NB4 (cell line): ENCODE results near the gene NDUFS2.
A peak's percentile ranks its signal among the peaks of the same experiment; 100 is the strongest.

Source experiments
- DNase-seq: peaks from one replicate; pipeline ENCODE4 v3.0.0; 2010; ENCODE audit warnings: low read depth
- H3K4me3 ChIP-seq: one replicate; pipeline ENCODE4 v1.5.1; 2011; ENCODE audit warnings: mild to moderate bottlenecking, low read depth, low read length, moderate library complexity
- MYC ChIP-seq: IDR thresholded peaks from 2 replicates; pipeline ENCODE4 v1.6.1; 2011; ENCODE audit warnings: low read depth, low read length
- POLR2A ChIP-seq: IDR thresholded peaks from 2 replicates; pipeline ENCODE4 v1.6.1; 2011; ENCODE audit warnings: mild to moderate bottlenecking; ENCODE audit not compliant: insufficient read length; ENCODE audit errors: extremely low read depth
- TF ChIP-seq, protein P1 (sequence below): IDR thresholded peaks from one replicate; pipeline ENCODE4 v1.5.1; 2012; ENCODE audit warnings: low read depth, low read length
- TF ChIP-seq, protein P2 (sequence below): IDR thresholded peaks from 2 replicates; pipeline ENCODE4 v1.6.1; 2011; ENCODE audit warnings: low read depth, low read length

Gene NDUFS2

DNA sequence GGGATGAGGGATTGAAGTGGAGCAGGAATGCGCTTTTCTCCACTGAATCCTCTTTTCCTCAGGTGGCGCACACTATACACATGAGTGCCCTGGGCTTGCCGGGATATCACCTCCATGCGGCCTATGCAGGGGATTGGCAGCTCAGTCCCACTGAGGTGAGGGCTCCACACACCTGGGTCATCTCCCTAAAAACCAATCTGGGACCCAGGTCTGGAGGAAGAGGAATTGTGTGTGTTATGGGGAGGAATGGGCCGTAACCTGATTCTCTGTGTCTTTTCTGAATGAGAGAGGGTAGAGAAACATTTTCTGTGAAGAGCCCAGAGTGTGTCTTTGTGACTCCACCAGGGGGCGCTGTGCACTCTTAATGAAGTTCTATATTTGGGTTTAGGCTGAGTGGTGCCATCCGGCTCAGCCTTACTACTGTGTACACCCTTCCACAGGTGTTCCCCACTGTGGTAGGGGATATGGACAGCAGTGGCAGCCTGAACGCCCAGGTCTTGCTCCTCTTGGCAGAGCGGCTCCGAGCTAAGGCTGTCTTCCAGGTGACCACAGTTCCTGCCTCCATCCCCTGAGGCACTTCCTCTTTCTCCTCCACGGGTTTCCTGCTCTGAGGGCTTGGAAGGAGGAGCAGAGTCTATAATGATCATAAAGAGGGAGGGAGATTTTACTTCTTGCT is 25.2 kb downstream of the NDUFS2 start:
- DNase-seq = peak; percentile 87
- TF ChIP-seq, protein P1, sequence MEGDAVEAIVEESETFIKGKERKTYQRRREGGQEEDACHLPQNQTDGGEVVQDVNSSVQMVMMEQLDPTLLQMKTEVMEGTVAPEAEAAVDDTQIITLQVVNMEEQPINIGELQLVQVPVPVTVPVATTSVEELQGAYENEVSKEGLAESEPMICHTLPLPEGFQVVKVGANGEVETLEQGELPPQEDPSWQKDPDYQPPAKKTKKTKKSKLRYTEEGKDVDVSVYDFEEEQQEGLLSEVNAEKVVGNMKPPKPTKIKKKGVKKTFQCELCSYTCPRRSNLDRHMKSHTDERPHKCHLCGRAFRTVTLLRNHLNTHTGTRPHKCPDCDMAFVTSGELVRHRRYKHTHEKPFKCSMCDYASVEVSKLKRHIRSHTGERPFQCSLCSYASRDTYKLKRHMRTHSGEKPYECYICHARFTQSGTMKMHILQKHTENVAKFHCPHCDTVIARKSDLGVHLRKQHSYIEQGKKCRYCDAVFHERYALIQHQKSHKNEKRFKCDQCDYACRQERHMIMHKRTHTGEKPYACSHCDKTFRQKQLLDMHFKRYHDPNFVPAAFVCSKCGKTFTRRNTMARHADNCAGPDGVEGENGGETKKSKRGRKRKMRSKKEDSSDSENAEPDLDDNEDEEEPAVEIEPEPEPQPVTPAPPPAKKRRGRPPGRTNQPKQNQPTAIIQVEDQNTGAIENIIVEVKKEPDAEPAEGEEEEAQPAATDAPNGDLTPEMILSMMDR = peak; percentile 74
- no peak; the same call in 1 of the 2 replicates for TF ChIP-seq MYC
- H3K4me3 ChIP-seq = peak overlapping the region; percentile 93

DNA sequence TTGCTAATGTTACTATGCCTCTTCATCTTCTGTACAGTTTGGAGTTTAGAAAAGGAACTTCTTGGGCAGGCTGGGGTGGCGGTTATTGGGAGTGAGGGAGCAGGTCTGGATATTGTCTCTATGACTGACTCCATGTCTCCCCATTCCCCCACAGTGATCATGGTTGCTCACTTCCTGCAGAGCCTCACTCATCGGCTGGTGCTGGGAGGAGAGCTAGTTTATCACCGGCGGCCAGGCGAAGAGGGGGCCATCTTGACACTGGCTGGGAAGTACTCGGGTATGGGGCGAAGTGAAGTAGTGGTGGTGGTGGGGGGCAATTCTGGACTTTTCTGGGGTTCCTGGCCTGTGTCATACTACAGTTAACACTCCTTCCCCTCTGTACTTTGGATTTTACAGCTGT is 25.9 kb downstream of the NDUFS2 start:
- TF ChIP-seq, protein P1 = no peak
- 0 out of 2 replicates have a peak, but pooled peaks have one; percentile 3 for TF ChIP-seq MYC
- DNase-seq = no peak
- peak overlapping the region; percentile 93 for H3K4me3 ChIP-seq

DNA sequence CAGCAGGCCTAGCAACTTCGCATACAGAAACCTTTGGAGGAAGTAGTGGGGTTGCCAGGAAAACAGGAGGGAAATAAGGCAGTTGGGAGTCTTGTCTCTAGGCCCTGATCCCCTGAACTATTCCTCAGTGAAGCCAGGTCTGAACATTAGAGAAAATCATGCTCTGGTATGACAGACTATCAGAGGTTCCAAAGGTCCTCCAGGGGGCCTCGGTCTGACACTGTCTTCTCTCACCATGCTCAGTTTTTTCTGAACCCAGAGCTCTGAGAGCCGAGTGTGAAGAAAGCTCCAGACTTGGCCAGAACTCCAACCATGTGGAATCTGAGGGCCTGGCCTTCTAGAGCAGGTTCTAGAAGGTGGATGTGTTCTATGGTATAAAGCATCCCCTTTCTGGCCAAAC is 27.7 kb downstream of the NDUFS2 start:
- no peak overlapping the region for H3K4me3 ChIP-seq
- no peak for TF ChIP-seq MYC
- TF ChIP-seq, protein P1 = peak; percentile 34
- peak; percentile 35 for DNase-seq

DNA sequence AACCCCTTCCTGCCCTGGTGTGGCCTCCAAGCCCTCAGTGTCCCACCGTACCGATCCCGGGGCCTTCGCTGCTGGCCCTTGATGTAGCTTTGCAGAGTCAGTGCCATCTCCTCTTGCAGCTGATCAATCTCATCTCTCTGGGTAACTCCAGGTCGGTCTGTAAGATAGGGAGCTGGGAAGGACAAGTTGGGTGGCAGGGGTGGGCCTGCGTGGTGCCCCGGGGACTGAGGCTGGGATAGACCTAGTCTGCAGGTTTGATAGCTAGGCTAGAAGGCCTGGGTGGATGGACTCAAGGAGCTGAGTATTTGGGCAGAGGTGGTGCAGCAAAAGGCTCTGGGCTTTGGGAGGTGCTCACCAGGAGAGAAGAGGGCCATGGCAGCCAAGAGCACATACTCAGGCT is 28.6 kb downstream of the NDUFS2 start:
- DNase-seq = no peak
- no peak overlapping the region for H3K4me3 ChIP-seq

DNA sequence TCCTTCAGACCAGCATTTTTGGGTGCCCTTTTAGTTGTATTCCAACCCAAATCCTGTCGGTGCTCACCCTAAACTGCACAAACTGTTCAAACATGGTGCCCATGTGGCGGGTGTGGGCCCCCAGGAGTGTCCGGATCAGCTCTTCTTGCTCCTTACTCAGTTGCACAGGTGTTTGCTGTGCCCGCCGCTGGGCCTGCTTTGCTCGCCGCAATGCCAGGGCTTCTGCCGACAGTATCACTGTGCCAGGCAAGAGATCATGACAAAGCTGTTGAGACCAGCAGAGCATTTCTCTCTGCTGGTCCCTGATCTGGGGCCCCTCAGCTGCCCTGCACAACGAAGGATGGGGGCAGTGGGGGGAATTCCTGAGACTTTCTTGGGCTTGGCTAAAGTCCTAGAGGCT is 30.9 kb downstream of the NDUFS2 start:
- DNase-seq = no peak
- H3K4me3 ChIP-seq = no peak overlapping the region
- TF ChIP-seq, protein P2, sequence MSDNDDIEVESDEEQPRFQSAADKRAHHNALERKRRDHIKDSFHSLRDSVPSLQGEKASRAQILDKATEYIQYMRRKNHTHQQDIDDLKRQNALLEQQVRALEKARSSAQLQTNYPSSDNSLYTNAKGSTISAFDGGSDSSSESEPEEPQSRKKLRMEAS = no peak
- TF ChIP-seq MYC (no peak), POLR2A (no peak)
- TF ChIP-seq, protein P1 = no peak

More for the DNA sequence above, 28.6 kb downstream of the NDUFS2 start:
- no peak for TF ChIP-seq POLR2A
- TF ChIP-seq MYC = no peak
- TF ChIP-seq, protein P2 = no peak
- TF ChIP-seq, protein P1 = no peak

DNA sequence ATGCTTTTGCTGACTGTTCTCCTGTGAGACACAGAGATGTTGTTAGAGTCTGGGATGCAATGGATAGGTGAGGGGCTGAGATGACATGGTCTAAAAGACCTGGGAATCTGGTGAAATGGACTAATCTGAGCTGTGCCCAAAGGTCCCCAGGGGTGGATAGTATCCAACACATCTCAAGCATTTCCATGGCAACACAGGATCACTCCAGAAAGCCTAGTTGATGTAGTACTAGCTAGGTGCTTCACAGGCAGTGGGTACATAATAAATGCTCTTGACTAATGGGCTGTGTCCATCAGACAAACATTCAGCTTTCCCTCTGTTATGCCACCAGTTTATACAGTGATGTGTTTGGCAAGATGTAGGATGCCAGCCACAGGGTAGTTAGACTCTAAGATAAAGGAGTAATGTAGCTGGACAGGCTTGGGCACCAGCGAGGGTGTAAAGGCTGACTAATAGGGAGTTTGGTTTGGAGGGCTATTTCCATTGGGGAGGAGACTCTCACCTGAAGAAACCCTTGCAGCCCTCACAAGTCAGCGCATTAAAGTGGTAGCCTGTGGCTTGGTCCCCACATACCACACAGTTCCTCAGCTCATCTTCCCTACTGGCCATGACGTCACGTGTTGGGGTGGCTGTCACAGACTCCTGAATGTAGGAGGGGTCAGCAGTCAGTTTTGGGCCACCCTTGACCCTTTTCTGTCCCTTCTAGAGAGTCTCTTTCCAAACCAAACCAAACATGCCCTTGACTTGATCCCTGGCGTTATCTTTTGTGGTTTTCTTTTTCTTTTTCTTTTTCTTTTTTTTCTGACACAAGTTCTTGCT is 34.0 kb downstream of the NDUFS2 start:
- TF ChIP-seq, protein P1 = no peak
- no peak for TF ChIP-seq POLR2A
- TF ChIP-seq, protein P2 = no peak
- TF ChIP-seq MYC = no peak
- no peak for DNase-seq
- no peak overlapping the region for H3K4me3 ChIP-seq
